ENCODE data around the gene PRR3. TPM values are rescaled to one million over a fixed set of nuclear protein-coding genes. Genes with fewer than 3 reads are reported as not detected.

The PRR3 gene, protein sequence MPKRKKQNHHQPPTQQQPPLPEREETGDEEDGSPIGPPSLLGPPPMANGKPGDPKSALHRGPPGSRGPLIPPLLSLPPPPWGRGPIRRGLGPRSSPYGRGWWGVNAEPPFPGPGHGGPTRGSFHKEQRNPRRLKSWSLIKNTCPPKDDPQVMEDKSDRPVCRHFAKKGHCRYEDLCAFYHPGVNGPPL
- 10 to 100 TPM in 1 of 2 donors, 1 to 10 TPM in 1; 5.7 to 10.1 TPM for total RNA-seq
- 10 to 100 TPM; 34.5 to 44.1 (median 37.9) TPM for polyA plus RNA-seq (ENCODE audit: insufficient read length in 6 of 6)
- long read RNA-seq, donor 1, partial matches to known transcripts: 0 of 8 reads
- long read RNA-seq, donor 1, other reads (novel, unspliced or antisense): 0 of 8 reads
- long read RNA-seq, donor 2, transcript PRR3-201 (3 exons, 1,797 nt): major isoform, 5 of 9 reads
- long read RNA-seq, donor 2, partial matches to known transcripts: 0 of 9 reads
- long read RNA-seq, donor 2, other reads (novel, unspliced or antisense): 0 of 9 reads
- long read RNA-seq, donor 3, partial matches to known transcripts: 0 of 7 reads
- long read RNA-seq, donor 3, other reads (novel, unspliced or antisense): 0 of 7 reads
- long read RNA-seq, donor 4, partial matches to known transcripts: 1 of 2 reads
- long read RNA-seq, donor 4, other reads (novel, unspliced or antisense): 1 of 2 reads
- long read RNA-seq, donor 5, partial matches to known transcripts: 6 of 9 reads
- long read RNA-seq, donor 5, other reads (novel, unspliced or antisense): 0 of 9 reads
- long read RNA-seq, donor 6, partial matches to known transcripts: 0 of 6 reads
- long read RNA-seq, donor 6, other reads (novel, unspliced or antisense): 0 of 6 reads
- long read RNA-seq, donor 7, partial matches to known transcripts: 0 of 4 reads
- long read RNA-seq, donor 7, other reads (novel, unspliced or antisense): 0 of 4 reads
- long read RNA-seq, donor 8, transcript PRR3-201 (3 exons, 1,797 nt): major isoform, 8 of 13 reads
- long read RNA-seq, donor 8, partial matches to known transcripts: 0 of 13 reads
- long read RNA-seq, donor 8, other reads (novel, unspliced or antisense): 0 of 13 reads
- long read RNA-seq, donor 9, partial matches to known transcripts: 0 of 1 reads
- long read RNA-seq, donor 9, other reads (novel, unspliced or antisense): 0 of 1 reads
- long read RNA-seq, donor 10, partial matches to known transcripts: 0 of 4 reads
- long read RNA-seq, donor 10, other reads (novel, unspliced or antisense): 2 of 4 reads
- long read RNA-seq, donor 11, transcript PRR3-201 (3 exons, 1,797 nt): major isoform, 8 of 13 reads
- long read RNA-seq, donor 11, partial matches to known transcripts: 0 of 13 reads
- long read RNA-seq, donor 11, other reads (novel, unspliced or antisense): 0 of 13 reads
- long read RNA-seq, donor 12, partial matches to known transcripts: 0 of 4 reads
- long read RNA-seq, donor 12, other reads (novel, unspliced or antisense): 0 of 4 reads

DNA sequence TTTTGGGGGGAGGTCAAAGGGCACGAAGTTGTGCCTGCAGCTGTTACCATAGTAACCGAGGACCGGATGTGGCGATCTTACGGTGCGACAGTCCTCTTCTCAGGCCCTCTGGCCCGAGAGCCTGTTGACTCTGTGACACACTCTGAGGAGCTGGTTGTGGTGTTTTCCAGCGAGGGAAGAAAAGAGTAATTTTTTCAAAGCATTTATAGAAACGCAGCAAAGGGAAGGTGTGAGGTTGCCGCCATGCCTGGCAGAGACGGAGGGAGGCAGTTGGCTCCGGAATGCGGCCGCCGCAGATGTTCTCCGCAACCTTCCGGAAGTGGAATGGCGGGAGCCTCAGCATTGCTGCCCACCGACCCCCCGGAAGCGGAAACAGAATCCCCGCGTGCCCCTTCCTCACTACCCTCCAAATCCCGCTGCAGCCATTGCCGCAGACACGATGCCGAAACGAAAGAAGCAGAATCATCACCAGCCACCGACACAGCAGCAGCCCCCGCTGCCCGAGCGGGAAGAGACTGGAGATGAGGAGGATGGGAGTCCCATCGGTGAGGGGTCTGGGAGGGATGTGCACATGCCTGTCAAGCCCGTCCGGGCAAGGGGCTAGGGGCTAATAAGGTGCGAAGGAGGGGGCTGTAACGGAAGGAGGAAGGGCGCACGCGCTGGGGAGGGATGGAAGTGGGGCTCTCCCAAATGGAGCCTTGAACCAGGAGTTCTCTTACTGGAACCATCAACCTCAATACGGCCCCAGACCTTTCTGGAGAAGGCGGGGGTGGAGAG is at the start of gene PRR3:
Gene PRR3, plus strand, starts transcription at position 390 of the 777 bp plus-strand sequence. Its CDS starts 50 bp downstream, at position 440.
- ATAC-seq (peak; percentile 82), DNase-seq (peak; percentile 90 to 95 (median 93))
- H3K4me3 ChIP-seq: peak within 1 kb of the TSS; percentile 84 to 100
- no peaks in the 10 kb centered on the region for H3K27me3 ChIP-seq
- H3K27ac ChIP-seq: peak within 1 kb of the TSS; percentile 98 to 100
- TF ChIP-seq, protein P1, sequence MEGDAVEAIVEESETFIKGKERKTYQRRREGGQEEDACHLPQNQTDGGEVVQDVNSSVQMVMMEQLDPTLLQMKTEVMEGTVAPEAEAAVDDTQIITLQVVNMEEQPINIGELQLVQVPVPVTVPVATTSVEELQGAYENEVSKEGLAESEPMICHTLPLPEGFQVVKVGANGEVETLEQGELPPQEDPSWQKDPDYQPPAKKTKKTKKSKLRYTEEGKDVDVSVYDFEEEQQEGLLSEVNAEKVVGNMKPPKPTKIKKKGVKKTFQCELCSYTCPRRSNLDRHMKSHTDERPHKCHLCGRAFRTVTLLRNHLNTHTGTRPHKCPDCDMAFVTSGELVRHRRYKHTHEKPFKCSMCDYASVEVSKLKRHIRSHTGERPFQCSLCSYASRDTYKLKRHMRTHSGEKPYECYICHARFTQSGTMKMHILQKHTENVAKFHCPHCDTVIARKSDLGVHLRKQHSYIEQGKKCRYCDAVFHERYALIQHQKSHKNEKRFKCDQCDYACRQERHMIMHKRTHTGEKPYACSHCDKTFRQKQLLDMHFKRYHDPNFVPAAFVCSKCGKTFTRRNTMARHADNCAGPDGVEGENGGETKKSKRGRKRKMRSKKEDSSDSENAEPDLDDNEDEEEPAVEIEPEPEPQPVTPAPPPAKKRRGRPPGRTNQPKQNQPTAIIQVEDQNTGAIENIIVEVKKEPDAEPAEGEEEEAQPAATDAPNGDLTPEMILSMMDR (IDR thresholded peaks at IDR 0.05): no peak
- H3K4me1 ChIP-seq: peaks cover 16 to 30% of the 10 kb centered on the region in 2 donors
- peaks cover 0 to 27% of the 10 kb centered on the region in 2 donors for H3K36me3 ChIP-seq
- no peaks in the 10 kb centered on the region for H3K9me3 ChIP-seq
- intact Hi-C loops (cut with DNase I): no loop called here

DNA sequence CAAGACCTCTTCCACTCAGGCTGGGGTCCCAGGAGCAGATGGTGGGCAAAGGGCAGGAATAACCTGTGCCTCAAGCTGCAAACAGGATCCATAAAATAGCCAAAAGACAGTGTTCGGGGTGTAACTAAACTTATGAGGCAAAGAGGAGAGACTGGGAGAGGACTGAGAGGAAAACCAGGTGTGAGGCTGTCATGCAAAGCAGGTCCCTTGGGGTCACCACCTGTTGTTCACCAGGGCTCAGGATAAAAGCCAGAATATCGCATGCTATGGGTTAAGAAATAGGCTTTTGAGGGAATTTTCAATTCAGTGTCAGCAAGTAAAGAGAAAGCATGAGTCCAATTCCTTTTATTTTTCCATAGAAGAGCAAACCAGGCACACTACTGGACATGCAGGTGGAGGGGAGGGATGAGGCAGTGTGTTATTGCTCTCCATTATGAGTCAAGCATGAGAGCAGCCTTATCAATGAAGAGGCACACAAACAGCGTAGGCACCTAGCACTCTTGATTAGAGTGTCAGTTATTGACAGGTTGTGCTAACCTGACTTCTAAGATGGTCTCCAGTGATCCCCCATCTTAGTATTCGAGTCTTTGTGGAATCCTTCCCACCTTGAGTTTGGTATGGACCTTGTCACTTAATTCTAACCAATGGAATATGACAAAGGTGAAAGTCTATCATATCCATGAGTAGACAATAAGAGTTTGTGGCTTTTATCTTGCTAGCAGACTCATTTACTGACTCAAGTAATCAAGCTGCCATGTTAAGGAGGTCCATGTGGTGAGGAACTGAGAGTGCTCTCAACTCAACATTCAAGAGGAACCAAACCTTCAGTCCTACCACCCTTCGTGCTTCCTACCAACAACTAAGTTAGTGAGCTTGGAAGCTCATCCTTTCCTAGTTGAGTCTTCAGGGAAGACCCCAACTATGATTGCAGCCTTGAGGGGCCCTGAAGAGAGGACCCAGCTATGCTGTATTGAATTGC is 49.0 kb upstream of the PRR3 start:
- Histone ChIP-seq H3K4me1 (peaks cover 0 to 46% of the 10 kb centered on the region in 2 donors), H3K27me3 (no peaks in the 10 kb centered on the region), H3K4me3 (no peak overlapping the region), H3K27ac (peak overlapping the region in 1 of 2 donors; percentile 92), H3K36me3 (no peaks in the 10 kb centered on the region), H3K9me3 (no peaks in the 10 kb centered on the region)
- DNase-seq (no peak), ATAC-seq (peak; percentile 30)
- TF ChIP-seq, protein P1 (IDR thresholded peaks at IDR 0.05): no peak
- intact Hi-C loops (cut with DNase I): no loop called here

DNA sequence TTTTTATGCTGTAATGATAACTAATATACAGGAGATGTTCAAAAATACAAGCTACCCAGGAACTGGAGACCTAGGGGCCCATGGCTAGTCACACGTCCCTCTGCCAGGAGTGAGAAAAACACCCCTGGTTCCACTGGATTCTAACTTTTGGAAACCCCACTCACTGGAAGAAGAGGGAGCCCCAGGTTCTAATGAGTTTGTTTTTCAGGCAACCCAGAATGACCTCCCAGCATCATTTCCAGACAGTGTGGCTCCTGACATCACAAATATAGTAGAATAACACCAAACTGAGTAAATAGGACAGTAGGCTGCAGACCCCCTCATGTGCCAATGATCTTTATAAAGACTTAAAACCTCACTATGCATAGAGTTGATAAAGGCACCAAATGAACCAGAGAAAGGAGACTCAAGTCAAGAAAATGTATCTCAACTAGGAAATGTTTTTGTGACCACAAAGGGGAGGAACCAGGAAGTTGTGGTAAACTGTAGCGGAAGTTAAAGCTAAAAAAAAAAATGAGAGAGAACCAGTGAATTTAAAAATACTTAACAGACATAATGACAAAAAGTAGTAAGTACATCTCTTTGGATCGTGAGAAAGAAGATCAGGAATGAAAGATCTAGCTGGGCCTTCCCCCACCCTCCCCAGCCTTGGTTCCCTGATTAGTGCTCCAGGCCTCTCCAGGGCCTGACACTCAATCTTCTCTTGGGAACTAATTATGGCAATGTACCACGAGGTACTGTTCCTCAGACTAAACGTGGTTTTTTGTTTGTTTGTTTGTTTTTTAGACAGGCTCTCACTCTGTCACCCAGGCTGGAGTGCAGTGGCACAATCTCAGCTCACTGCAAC is 48.0 kb upstream of the PRR3 start:
- Histone ChIP-seq H3K27me3 (no peaks in the 10 kb centered on the region), H3K4me3 (peak overlapping the region in 1 of 2 donors; percentile 7), H3K4me1 (peaks cover 0 to 41% of the 10 kb centered on the region in 2 donors), H3K9me3 (no peaks in the 10 kb centered on the region), H3K27ac (peak overlapping the region; percentile 42 to 92), H3K36me3 (no peaks in the 10 kb centered on the region)
- intact Hi-C loops (cut with DNase I): no loop called here
- ATAC-seq: peak; percentile 40
- TF ChIP-seq, protein P1 (IDR thresholded peaks at IDR 0.05): no peak
- DNase-seq: no peak
